ENCODE measurements around the gene LUC7L3.
A peak's percentile ranks its signal among the peaks of the same experiment; 100 is the strongest.
"Not testable (repeated sequence)": the region's sequence is repeated elsewhere in the genome, so short reads cannot be mapped to it uniquely, and the experiment has no call there.

LUC7L3 gene, protein sequence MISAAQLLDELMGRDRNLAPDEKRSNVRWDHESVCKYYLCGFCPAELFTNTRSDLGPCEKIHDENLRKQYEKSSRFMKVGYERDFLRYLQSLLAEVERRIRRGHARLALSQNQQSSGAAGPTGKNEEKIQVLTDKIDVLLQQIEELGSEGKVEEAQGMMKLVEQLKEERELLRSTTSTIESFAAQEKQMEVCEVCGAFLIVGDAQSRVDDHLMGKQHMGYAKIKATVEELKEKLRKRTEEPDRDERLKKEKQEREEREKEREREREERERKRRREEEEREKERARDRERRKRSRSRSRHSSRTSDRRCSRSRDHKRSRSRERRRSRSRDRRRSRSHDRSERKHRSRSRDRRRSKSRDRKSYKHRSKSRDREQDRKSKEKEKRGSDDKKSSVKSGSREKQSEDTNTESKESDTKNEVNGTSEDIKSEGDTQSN

DNA sequence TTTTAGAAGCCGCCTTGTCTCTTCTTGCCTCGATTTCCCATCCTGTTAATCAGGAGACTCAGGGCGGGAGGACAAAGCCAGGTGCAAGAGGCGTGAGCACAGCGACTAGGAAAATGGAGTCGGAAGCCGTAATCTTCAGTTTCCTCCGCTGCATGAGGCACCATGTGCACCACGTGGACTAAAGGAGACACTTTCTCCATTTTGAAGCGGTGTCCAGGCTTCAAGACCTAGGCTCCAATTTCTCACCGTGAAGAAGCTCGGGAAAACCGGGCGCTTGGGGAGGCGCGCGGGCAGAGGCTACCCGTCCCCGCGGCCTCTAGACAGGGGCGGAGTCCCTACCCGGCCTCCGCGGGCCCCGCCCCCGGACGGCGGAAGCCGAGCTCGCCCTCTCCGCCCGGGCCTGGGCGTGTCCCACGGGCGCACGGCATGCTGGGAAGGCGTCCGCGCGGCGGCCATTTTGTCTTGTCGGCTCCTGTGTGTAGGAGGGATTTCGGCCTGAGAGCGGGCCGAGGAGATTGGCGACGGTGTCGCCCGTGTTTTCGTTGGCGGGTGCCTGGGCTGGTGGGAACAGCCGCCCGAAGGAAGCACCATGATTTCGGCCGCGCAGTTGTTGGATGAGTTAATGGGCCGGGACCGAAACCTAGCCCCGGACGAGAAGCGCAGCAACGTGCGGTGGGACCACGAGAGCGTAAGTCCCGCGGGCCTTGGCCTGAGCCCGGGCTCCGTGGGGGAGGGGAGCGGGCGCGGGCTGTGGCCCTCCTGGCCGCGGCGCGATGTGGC, at the start of gene LUC7L3:
LUC7L3 (plus strand) TSS at position 460 of the 780 bp plus-strand sequence; CDS start at position 590, 130 bp downstream.
- peak; percentile 92 for DNase-seq

DNA sequence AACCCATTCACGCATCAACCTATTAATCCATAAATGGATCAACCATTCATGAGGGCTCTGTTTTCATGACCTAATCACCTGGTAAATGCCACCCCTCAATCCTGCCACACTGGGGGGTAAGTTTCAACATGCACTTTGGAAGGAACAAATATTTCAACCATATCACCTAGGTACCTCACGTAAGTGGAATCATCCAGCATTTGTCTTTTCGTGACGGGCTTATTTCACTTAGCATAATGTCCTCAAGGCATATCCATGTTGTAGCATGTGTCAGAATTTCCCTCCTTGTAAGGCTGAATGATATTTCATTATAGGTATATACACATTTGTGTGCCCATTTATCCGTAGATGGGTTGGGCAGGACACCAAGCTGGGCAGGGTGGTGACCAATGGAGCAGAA, 47.3 kb upstream of the LUC7L3 start:
- no peak for DNase-seq

DNA sequence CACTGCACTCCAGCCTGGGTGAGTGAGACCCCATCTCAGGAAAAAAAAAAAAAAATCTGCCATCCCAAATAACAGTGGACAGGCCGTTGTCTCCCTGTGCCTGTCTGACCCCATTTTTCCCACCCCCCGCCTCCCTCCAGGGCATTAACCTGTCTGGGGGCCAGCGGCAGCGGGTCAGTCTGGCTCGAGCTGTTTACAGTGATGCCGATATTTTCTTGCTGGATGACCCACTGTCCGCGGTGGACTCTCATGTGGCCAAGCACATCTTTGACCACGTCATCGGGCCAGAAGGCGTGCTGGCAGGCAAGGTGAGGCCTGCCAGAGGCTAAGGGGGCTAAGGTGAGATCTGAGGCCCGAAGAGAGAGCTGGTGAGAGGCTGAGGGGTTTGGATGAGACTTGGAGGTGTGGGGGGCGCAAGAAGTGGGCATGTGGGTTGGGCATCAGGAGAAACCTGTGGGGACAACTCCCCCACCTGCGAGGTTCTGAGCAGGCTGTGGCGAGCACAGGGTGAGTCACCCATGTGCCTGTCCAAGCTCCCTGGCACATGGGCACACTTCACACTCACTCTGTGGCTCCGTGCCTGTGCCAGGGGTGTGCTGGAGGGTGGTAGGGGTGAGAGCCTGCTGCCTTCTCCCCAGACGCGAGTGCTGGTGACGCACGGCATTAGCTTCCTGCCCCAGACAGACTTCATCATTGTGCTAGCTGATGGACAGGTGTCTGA, 46.4 kb upstream of the LUC7L3 start:
- no peak for DNase-seq

DNA sequence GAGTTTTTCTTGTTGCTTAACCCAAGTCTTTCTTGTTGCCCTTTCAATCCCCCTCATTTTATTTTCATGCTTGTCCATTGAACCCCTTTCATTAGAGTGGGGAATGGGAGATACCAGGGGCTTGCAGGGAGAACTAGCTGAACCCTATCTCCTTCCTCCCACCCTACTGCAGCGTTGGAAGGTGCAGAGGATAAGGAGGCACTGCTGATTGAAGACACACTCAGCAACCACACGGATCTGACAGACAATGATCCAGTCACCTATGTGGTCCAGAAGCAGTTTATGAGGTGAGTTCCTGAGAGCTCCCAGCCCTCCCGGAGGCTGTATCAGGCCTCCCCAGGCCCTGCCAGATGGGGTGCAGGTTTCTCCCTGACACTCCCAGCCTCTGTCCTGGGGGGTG, 44.2 kb upstream of the LUC7L3 start:
- no peak for DNase-seq

DNA sequence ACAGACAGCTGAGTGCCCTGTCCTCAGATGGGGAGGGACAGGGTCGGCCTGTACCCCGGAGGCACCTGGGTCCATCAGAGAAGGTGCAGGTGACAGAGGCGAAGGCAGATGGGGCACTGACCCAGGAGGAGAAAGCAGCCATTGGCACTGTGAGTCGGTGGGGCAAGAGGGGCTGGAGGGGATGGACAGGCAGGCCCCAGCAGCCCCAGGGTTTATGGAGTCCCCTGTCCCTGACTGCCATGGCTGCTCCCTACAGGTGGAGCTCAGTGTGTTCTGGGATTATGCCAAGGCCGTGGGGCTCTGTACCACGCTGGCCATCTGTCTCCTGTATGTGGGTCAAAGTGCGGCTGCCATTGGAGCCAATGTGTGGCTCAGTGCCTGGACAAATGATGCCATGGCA, 43.8 kb upstream of the LUC7L3 start:
- DNase-seq = no peak

DNA sequence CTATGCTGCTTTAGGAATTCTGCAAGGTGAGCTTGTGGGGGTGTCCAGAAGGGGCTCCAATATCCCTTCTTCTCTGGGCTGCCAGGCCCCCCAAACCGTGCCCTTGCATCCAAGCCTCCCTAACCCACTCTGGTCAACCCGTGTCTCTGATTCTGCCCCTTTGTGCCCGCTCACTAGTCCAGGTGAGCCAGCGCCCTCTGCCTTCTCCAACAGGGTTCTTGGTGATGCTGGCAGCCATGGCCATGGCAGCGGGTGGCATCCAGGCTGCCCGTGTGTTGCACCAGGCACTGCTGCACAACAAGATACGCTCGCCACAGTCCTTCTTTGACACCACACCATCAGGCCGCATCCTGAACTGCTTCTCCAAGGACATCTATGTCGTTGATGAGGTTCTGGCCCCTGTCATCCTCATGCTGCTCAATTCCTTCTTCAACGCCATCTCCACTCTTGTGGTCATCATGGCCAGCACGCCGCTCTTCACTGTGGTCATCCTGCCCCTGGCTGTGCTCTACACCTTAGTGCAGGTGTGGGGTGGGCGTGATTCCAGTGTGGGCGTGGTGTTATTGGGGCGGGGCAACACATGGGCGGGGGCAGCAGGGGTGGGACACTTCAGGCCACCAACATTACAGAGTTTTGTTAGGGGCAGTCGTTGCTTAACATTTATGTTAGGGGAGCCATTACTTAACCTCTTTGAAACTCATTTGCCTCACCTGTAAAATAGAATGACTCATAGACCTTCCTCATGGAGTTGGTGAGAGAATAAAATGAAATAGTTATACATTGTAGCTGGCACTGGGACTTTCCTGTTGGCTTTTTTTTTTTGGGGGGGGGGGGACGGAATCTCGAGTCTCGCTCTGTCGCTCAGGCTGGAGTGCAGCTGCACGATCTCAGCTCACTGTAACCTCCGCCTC, 43.1 kb upstream of the LUC7L3 start:
- no peak for DNase-seq

DNA sequence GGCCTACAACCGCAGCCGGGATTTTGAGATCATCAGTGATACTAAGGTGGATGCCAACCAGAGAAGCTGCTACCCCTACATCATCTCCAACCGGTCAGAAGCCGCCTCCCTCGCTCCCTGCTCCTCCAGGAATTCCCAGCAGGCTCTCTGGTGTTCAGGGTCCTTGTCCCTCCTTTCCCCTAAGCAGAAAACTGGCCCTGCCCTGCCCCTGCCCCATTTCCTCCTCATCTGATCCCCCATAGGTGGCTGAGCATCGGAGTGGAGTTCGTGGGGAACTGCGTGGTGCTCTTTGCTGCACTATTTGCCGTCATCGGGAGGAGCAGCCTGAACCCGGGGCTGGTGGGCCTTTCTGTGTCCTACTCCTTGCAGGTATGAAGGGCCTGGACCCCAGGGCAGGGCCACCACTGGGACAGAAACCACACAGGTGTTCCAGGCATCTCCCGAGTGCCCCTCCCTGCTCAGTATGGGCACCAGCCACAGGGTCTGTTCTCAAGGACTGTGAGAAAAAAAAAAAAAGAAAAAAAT, 41.5 kb upstream of the LUC7L3 start:
- DNase-seq = no peak

DNA sequence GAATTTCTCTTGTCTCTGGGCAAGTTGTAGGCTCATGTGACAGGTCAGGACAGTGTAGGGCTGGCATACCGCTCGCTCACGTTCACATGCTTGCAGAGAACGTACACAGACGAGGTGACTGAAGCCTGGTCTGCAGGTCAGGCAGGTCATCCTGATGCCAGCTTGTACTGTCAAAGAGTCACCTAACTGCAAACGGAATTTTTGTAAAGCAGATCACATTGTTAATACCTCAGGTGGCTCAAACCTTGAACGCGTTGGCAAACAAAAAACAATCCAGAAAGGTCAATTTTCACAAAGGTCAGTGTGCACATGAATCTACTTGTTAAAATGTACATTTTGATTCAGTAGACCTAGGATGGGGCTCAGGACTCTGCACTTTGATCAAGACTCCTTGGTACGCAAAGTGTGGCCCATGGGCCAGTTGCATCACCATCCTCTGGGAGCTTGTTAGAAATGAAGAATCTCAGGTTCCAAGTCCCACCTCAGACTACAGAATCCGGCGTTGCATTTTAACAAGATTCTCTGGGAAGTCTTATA, 40.3 kb upstream of the LUC7L3 start:
- DNase-seq = no peak

DNA sequence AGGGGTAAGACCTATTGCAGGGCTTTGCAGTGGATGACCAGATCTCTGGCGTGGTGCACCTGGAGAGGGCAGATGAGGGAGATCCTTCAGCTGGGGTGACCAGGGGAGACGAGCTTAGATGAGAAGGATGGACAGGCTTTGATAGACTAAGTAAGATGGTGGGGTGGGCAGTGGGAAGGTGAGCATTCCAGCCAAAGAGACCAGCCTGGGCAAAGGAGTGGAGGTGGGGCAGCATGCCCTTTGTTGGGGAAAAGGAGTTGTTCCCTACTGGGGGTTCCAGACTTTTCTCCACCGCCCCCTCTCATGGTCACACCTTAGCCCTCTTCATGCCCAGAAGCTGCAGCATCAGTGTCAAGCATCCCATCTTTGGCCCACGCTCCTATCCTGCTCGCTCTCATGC, 39.3 kb upstream of the LUC7L3 start:
- no peak for DNase-seq

DNA sequence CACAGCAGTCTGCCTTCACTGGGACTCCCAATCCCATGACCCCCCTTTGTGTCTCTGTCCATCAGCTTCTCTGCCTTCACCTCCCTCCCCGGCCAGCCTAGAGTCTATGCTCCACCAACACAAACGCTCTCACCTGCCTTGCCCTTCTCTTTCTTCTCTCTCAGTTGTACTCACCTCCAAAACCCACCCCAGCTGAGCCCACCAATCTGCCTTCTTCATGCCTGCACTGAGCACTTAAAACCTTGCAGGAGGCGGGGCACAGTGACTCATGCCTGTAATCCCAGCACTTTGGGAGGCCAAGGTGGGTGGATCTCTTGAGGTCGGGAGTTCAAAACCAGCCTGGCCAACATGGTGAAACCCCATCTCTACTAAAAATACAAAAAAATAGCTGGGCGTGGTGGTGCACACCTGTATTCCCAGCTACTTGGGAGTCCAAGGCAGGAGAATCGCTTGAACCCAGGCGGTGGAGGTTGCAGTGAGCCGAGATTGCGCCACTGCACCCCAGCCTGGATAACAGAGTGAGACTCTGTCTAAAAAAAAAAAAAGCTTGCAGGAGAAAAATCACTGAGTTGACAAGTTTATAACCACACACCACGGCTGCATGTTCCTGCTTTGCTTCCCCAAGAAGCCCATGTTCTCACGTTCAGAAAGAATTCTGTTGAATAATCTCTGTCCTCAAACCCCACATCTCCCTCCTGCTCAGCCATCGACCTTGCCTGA, 38.7 kb upstream of the LUC7L3 start:
- DNase-seq = not testable (repeated sequence)

DNA sequence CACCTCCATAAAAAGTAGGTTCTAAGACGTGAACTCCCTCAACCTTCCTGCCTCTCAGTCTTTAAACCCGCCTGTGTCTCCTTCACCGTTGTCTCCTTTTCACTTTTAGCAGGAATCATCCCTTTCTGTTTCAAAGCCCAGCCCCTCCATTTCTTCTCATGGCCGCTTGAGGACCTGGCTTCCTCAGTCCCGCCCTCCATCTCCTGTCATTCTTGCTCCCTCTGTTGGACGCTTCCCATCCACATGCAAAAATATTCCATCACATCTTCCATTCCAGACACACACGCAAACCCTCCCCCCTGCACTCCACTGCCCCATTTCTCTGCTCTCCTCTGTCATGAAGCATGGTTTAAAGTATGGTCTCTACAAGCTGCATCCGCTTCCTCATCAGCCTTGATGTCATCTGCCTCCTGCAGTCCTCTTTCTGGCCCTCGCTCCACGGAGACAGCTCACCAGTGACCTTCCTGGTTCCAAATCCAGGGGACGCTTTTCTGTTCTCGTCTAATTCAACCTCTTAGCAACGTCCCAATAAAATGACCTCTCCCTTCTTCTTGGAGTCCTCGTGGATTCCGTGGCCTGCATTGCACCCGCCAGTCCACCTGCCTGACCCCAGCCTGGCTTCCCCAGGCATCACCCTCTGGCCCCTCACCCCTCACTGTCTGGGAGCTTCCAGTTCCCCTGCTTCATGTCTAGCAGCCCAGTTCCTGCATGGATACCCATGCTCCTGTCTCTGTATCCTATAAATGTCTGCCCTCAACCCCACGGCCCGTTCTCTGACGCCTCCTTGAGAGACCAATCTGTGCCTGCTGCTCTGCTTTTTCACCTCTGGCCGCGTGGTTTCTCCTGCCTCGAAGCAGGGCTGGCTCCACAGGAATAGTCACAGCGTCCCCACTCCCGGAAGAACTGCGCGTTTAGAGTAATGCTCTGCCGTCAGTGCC, 37.9 kb upstream of the LUC7L3 start:
- DNase-seq = no peak

DNA sequence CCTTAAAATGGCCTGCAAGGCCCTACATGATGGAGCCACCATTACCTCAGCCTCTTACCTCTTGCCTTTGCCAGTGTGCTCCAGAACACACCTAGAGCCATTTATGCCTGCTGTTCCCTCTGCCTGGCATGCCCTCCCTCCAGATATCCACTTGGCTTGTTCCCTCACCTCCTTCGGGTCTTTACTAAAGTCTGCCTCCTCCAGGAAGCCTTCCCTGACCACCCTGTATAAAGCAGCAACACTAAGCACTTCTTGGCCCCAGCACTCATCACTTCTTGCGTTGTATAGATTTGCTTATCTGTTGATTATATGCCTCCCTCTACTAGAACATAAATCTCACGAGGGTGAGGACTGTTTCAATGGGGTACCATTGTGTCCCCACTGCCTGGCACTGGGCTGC, 37.0 kb upstream of the LUC7L3 start:
- no peak for DNase-seq

DNA sequence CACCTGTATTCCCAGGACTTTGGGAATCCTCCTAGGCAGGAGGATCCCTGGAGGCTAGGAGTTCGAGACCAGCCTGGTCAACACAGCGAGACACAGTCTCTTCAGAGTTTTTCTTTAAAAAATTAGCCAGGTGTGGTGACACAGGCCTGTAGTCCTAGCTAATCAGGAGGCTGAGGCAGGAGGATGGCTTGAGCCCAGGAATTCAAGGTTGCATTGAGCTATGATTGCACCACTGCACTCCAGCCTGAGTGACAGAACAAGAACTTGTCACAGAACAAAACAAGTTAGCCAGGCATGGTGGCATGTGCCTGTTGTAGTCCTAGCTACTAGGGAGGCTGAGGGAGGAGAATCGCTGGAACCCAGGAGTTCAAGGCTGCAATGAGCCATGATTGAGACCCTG, 36.5 kb upstream of the LUC7L3 start:
- no peak for DNase-seq

DNA sequence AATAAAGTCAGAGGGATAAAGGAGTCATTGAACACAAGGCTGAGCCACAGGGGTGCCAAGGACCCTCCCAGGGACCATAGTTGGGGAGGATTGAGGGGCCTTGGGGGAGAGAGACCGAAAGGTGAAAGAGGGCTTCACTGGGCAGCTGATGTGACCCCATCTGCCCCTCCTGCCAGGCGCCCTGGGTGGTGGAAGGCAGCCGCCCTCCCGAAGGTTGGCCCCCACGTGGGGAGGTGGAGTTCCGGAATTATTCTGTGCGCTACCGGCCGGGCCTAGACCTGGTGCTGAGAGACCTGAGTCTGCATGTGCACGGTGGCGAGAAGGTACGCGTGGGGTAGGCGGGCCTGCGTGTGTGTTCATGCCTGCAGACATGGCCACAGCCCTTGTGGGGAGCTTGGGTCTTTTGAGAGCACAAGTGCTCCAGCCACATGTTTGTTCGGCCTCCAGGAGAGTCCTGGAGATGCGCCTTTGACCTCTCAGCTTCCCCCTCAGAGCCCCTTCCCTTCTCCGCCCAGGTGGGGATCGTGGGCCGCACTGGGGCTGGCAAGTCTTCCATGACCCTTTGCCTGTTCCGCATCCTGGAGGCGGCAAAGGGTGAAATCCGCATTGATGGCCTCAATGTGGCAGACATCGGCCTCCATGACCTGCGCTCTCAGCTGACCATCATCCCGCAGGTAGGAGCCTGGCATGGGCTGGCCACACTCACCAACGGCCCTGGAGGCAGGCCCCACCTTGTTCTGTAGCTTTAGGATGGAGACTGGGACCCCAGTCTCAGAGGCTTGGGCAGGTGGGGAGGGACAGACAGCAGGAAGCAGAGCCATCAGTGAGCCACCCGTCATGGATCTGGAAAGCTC, 35.7 kb upstream of the LUC7L3 start:
- no peak for DNase-seq

DNA sequence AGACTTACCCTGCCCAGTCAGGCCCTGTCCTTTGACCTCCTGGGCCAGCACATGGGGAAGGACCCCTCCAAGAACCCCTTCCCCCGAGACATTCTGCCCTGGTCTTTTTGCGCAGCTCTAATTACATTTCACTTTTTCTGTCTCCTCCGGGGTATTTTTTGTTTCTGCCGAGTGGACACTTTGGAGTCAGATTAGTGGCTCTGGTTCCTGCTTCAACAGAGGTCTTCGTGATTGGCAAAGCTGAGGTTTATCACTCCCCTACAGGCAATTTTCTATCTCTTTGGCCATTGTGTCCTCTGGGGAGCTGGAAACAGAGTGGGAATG, 35.2 kb upstream of the LUC7L3 start:
- DNase-seq = no peak

DNA sequence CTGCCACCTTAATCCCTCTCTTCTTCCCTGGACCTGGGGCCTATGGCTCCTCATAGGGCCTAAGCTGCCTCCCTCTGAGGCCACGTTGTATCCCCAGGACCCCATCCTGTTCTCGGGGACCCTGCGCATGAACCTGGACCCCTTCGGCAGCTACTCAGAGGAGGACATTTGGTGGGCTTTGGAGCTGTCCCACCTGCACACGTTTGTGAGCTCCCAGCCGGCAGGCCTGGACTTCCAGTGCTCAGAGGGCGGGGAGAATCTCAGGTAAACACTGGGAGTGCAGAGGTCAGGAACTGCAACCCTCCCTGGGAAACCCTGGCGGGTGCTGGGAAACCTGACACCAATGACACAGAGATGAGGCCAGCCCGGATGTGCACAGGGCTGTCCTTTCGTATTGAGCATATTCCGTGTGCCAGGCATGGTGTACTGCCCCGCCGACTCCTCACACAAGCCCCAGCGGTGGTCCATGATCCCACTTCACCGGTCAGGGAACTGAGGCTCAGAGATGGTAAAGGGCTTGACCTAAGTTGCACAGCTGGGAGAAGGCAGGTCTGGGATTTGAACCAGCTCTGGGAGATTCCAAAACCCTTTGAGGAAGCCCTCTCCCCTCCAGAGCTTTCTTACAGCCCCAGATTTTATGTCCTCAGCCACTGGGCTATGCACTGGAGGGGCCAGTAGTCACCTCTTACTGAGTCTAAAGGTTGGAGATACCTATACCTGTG, 34.6 kb upstream of the LUC7L3 start:
- DNase-seq = no peak

DNA sequence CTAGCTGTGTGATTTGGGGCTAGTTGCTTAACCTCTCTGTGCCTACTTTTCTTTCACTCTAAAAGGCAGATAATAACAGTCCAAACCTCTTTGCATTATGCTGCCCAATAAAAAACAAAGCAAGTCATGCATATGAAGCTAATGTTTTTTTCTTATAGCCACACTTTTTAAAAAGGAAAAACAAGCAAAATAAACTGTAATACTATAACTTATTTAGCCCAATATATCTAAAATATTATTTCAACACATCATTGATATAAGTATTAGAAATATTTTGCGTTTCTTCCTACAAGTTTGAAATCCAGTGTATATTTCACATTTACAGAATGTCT, 34.1 kb upstream of the LUC7L3 start:
- no peak for DNase-seq

DNA sequence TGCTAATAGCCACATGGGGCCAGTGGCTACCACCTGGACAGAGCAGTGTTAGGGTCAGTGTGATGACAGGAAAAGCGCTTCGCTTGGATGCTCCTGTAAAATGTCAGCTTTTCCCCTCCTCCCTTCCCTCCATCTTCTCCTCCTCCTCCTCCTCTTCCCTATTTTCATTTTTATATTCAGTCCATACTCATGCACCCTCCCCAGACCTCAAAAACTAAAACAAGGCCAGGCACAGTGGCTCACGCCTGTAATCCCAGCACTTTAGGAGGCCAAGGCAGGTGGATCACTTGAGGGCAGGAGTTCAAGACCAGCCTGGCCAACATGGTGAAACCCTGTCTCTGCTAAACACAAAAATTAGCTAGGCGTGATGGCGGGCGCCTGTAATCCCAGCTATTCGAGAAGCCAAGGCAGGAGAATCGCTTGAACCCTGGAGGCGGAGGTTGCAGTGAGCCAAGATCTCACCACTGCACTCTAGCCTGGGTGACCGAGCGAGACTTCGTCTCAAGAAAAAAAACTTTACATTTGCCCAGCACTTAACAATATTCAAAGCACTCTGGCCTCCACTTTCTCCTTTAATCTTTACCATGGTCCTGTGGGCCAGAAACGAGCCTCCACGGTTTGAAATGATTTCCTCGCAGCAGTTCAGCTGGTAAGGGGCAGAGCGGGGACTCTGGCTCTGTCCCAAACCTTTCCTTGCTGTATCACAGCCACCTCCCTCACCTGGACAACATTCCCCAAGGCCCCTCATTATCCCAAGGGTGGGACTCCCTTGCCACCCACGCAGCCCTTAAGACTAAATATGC, 33.5 kb upstream of the LUC7L3 start:
- DNase-seq = no peak

All from activated effector memory CD4-positive, alpha-beta T cell treated with Interleukin-2 at 50 U/mL for 16 hours (primary cell).